GM18873 (cell line): ENCODE measurements around the gene SYTL1.
A peak's percentile ranks its signal among the peaks of the same experiment; 100 is the strongest.
"Not testable (repeated sequence)": the region's sequence is repeated elsewhere in the genome, so short reads cannot be mapped to it uniquely, and the experiment has no call there.

ENCODE experiments used
- ATAC-seq: cut with Tn5 transposase; IDR thresholded peaks from one replicate; pipeline ENCODE4 v1.9.1; 2021; ENCODE audit warnings: mild to moderate bottlenecking, moderate library complexity, moderate number of reproducible peaks; ENCODE audit not compliant: unreplicated experiment, low FRiP score

SYTL1 gene

DNA sequence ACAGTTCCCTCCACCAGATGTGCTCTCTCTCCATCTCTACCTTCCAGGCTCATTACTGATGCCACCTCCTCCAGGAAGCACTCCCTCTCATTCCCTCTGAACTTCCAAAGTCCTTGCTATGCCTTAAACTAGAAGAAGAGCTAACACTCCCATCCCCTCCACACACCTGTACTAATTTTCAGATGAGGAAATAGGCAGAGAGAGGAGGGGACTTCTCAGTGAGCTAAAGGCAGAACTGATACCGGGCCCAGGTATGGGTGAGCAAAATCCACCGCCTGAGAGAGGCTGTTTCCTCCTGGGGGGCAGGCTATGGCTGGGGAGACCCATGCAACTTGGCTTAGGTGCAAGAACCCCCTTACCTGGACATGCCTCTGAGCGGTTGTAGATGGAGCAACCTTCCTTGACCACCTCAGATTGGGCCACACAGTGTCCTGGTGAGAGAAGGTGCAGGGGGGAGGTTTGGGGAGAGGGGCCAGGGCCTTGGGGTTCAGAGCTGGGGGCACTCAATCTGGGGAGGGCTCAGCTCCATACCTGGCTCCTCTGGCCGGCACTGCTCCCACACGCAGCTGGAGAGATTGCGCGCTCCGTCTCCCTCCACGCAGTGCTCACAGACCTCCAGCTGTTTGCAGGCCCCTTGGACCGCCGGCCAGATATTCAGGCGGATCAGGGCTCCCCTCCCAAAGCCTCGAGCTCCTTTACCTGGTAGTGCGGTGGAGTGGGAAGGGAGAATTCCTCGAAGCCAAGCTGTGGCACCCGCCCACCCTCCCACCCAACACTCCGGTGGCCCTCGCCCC is 40.3 kb downstream of the SYTL1 start:
- no peak for ATAC-seq

DNA sequence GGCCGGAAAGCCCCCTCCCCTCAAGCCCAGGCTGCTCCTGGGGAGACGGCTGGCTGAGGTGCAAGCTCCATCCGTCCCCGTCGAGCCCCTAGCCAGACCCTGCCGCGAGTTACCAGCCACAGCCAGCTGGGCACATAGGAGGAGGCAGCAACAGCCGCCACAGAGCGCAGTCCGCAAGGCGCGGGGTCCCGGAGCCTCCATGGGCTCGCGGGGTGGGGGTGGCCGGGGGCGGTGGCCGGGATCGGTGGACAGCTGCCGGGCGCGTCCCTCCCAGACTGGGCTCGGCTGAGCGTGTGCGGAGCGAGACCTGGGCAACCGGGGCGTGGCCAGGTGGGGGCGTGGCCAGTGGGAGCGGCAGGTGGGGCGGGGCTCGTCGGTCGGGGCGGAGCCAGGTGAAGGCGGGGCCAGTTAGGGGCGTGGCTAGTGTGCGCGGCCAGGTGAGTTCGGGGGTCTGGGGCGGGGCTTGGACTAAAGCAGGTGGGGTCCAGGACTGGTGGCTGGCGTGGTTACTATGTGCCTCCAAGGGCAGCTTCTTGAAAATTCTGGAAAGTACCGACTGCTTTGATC is 41.3 kb downstream of the SYTL1 start, which contains the start of gene CD164L2:
Gene CD164L2 (minus strand): TSS at position 295 of the 567 bp plus-strand sequence. CDS start 94 bp downstream, at position 201.
- ATAC-seq, result no peak

DNA sequence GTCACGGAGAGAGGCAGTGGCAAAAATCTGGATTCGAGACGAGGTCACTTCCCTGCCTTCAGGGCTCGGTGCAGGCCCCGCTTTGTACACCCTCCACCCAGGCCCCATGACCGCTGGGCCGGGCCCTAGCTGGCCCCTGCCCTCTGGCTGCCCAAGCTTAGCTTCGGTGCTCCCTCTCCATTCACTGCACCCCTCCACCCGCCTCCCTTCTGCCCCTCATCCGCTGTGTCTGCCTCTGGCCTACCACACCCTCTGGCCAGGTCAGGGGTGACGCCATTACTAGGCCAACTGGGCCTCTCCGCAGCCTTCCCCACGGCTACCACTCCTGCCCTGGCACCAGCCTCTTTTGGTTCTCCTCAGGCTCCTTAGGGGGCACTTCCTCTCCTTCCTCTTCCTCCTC is 41.8 kb downstream of the SYTL1 start:
- ATAC-seq, result no peak

DNA sequence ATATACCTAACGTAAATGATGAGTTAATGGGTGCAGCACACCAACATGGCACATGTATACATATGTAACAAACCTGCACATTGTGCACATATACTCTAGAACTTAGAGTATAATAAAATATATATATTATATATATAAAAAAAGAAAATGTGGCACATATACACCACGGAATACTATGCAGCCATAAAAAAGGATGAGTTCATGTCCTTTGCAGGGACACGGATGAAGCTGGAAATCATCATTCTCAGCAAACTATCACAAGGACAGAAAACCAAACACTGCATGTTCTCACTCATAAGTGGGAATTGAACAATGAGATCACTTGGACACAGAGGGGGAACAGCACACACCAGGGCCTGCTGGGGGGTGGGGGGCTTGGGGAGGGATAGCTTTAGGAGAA is 43.0 kb downstream of the SYTL1 start:
- ATAC-seq, result not testable (repeated sequence)

DNA sequence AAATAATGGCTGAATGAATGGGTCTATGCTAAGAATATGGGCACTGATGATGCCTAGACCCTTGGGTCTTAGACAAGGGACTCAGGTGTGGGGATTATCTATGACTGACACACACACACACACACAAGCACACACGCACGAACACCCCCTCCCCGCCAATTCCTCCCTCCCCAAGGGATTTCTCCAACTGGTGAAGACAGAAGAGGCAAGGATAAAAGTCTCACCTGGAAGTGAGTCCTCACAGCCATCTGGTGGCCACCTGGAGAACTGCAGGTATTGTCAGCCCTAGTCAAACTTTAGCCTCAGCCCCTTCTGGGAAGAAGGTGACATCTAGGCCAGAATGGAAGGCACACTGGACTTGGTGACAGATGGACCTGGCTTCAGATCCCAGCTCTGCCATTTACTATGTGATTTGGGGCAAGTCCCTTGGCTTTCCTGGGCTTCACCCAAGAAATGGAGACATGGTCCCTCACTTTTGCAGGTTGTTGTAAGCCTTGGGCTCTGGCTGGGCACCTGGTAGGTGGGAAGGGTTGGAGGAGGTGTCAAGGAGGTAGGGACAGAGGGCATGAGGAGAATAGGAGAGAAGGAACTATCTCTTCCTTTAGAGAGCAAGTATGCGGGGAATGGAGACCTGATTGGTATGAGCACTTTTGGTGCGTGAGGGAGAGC is 46.6 kb downstream of the SYTL1 start:
- no peak for ATAC-seq

DNA sequence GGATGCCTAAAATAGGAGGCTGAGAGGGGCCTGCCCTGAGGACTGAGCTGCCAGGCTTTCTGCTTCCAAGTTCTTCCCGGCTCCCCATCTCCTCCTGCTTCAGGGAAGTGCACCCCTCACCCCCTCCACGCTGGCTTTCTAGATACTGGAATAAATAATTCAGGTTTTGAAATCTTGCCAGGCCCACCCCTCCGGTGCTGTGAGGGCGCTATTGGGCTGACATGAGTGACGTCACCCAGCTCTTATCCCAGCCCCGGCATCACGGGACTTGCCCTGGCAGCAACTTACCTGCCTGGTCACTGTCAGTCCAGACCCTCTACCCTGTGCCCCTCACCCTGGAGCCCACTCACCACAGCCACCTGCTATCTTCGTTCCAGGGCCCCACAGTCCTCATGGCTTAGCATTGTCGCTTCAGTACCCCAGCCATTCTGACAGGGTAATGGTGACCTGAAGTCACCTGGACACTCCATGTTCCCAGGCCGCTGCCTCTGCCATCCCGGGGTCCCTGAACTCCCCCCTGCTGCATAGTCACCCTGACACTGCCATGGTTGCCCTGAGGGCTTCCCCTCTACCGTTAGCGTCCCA is 49.8 kb downstream of the SYTL1 start:
- ATAC-seq, result no peak

DNA sequence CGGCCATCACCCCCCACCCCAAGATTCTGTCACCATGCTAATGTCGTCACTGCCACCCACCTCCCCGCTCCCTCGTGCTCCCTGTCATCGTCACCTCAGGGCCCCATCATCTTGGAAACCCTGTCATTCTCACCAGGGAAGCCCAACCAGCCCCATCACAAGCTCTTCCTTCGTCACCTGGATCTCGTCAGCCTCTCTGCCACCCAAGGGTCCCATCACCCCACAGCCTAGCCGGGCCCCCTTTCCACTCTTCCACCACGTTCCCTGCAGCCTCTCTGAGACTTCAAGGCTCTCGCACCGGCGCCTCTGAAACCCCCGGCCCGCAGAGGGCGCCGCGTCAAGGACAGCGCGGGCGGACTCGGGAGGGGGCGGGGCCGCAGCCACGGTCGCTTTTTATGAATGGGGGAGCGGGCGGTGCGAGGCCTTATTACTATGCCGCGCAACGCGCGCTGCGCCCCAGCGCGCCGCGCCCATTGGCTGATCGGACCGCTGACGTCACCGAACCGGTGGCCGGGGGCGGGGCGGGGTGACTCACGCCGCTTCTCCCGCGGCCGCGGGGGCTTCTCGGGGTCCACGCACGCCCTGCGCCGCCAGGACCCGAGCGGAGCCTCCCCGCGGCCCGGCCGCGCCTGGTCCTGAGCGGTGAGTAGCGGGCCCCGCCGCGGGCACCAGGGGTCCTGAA is 50.4 kb downstream of the SYTL1 start, which contains the start of gene GPR3:
Gene GPR3 (plus strand): TSS at position 527 of the 682 bp plus-strand sequence. CDS start 1,177 bp downstream, outside the sequence.
- ATAC-seq, result peak; percentile 54

DNA sequence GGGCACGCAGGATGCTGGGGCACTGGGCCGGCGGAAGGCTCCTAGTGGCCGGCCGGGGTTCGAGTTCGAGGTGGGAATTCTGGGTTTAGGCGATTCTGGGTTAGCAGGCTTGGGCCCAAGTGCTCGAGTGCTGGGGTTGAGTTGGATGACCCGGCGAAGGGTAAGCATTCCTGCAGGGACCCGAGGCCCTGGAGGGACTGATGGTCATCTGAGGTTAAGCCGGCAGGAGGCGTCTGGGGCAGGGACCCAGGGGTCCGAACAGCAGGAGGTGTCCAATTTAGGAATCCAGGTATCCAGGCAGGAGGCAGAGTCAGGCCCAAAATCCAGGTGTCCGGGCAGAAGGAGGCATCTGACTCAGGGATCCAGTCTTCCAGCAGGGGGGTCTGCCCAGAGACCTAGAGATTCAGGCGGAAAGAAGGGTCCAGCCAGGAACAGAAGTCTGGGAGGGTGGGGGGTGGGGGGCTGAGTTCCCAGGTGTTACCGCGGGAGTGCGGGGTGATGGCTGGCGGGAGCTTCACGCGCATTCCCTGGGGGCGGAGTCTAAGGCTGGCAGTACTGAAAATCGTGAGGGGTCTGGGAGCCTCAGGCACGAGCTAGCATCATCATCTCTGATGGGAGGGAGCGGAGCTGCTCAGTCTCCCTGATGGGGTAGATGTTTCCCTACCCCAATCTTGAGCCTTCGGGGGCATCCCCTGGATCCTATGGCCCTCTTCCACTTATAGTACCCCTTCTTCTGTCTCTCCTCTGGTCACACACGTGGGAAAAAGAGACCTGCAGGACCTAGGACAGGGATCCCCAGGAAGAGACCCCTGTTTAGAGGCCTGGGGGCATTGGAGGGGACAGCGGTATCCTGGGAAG is 51.2 kb downstream of the SYTL1 start:
- ATAC-seq, result no peak

DNA sequence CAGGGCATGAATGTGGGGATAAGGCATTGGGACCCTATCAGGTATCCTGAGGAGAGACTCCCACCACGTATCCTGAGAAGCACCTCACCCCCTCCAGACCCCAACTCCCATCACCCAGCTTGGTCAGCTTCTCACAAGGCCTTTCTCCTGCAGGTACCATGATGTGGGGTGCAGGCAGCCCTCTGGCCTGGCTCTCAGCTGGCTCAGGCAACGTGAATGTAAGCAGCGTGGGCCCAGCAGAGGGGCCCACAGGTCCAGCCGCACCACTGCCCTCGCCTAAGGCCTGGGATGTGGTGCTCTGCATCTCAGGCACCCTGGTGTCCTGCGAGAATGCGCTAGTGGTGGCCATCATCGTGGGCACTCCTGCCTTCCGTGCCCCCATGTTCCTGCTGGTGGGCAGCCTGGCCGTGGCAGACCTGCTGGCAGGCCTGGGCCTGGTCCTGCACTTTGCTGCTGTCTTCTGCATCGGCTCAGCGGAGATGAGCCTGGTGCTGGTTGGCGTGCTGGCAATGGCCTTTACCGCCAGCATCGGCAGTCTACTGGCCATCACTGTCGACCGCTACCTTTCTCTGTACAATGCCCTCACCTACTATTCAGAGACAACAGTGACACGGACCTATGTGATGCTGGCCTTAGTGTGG is 51.9 kb downstream of the SYTL1 start:
- no peak for ATAC-seq

DNA sequence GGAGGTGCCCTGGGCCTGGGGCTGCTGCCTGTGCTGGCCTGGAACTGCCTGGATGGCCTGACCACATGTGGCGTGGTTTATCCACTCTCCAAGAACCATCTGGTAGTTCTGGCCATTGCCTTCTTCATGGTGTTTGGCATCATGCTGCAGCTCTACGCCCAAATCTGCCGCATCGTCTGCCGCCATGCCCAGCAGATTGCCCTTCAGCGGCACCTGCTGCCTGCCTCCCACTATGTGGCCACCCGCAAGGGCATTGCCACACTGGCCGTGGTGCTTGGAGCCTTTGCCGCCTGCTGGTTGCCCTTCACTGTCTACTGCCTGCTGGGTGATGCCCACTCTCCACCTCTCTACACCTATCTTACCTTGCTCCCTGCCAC is 52.4 kb downstream of the SYTL1 start:
- ATAC-seq, result no peak

DNA sequence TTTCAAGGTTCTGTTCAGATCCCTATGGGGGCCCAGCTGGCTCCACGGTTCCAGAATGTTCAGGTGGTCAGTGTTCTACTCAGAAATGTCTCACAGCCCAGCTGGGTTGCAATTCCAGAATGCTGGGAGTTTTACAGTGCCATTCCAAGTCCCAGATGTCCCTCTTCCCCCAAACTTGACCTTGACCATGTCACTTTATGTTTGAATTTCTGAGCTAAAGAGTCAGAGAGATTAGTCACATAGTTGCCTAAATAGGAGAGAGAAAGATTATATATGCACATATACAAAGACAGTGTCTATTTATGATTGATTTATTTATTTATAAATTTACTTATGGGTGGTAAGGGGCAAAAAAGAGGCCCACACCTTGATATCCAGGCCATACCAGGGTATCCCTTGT is 53.1 kb downstream of the SYTL1 start:
- ATAC-seq, result no peak

DNA sequence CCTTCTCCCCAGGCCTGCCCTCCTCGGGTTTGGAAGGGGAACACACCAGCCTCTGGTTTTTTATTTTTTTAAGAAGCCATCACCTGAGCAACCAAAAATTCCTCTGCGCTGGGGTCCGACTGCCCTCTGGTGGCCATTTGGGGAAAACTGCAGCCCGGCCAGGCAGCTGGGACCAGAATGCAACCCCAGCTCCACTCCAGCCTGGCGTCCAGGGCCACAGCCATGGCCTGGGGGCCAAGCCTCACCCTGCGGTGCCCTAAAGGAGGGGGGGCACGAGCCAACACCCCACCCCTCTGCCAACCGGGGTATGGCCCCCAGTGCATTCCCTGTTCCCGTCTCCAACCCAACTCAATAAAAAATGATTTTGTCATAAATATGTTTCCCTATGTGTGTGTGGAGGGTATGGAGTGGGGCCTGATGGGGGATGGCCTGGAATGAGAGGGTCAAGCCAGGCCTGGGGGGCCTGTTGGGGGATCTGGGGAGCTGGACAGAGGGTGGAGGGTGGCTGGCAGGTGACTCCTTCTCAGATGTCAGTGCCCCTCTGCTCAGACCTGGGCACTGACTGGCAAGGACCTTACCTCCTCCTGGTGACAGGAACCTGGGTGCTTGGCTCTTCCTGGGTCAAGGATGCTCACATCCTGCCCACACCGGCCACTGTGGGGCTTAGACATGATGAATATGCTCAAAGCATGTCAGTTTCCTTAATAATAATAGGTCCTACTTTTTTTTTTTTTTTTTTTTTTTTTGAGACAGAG is 53.8 kb downstream of the SYTL1 start:
- no peak for ATAC-seq

DNA sequence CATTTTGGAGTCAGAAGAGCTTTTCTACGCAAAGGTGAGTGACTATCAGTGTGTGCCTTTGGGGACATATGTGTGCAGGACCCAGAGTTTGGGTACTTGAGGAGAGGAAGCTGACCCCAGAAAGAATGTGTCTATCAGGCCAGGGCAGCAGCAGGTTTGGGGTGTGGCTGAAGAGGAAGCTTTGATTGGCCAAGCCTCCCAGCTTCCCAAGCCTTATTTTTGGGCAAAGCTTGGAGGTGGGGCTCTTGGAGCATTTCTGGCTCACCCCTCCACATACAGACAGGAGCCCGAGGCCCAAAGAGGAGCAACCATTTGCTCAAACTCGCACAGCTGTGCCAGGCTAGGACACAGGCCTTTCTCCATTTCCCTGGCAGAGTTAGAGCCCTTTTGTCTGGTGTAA is 55.3 kb downstream of the SYTL1 start:
- ATAC-seq, result no peak

DNA sequence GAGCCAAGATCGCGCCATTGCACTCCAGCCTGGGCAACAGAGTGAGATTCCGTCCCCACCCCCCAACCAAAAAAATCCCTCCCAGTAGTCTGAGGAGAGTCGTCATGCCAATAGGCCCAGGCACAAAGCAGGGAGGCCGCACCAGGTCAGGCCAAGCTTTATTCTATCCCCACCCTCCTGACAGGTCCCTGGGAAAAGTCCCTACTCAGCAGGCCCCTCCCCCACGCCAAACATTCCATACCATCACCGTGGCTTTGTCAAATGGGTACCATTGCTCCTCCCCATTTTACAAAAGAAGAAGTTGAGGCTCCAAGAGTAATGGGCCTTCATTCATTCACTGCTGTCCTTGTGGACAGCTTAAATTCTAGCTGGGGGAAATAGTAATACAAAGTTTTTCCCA is 55.9 kb downstream of the SYTL1 start:
- no peak for ATAC-seq

DNA sequence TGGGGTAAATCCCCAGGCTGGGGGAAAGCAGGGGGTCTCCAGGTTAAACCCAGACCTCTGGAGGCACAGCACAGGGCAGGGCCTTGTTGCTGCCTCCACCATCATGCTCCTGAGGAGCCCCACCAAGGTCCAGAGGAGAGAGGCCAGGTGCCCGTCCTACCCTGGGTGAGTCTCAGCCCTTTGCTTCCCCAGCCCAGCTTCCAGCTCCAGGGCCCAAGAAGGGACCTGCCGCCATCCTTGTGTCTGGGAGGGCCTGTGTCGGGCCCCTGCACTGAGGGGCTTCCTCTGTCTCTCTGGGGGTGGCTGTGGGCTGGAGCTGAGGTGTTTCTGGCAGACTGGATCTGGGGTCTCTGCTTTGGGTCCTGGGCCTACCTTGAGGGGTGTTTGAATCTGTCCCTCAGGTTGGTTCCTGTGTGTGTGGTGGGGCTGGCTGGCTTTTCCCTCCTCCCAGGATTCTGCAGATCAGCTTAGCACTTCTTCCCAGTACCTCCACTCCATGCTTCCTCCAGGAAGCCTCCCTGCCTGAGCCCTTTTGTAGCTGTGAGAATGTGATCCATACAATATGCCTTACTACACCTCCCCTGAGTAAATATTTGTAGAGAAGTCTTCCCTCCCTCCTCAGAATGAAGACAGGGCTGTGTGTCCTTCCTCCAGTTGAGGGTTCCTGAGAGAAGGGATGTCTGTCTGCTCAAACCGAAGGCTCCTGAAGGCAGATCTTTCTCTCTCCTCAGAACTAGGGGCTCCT is 56.8 kb downstream of the SYTL1 start:
- ATAC-seq, result no peak

DNA sequence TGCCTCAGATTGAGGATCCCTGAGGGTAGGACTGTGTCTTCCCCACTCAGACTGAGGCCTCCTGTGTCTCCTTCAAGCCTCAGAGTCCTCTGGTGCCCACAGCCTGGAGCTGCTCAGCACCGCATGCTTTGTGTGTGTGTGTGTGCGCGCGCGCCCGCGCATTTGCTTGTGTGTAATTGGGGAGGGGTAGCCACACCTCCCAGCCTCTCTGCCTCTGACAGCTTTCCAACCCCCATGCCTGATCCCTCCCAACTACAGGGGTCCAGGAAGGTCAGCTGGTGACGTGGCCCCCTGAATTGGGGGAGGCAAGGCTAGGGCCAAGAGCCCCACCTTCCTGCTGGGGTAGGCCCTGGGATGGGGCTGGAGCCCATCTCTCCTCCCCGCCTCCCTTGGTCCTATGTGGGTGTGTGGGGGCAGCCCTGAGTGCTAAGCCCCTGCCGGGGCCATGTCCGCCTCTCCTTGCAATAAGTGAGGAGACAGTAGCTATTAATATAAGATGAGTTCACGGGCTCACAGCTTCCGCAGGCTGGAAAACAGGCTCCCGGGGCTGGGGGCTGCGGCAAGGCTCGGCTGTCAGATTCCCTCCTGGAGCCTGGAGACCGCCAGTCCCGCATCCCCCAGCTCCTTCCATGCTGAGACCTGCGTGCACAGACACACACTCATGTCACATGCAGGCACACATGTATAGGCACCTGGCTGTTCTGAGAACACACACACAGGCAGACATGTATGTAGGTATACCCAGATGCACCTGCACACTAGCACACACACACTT is 57.6 kb downstream of the SYTL1 start:
- no peak for ATAC-seq
